Thymus (tissue), 11 donors: ENCODE data around the gene GDE1. TPM values are rescaled to one million over a fixed set of nuclear protein-coding genes. Genes with fewer than 3 reads are reported as not detected.
A peak's percentile ranks its signal among the peaks of the same experiment; 100 is the strongest.

Experiments
- DNase-seq, 9 donors: peaks; one replicate each; pipeline ENCODE4 v3.0.0-alpha.2; 2013; ENCODE audit warnings: low spot score in 9 of 9, low read depth in 6 of 9, missing footprints in 1 of 9
- H3K27ac ChIP-seq, 2 donors: one replicate each; pipeline ENCODE4 v1.5.1; 2013; ENCODE audit warnings: control low read depth in 1 of 2, low read depth in 1 of 2, low read length in 1 of 2, mild to moderate bottlenecking in 1 of 2, moderate library complexity in 1 of 2
- H3K27me3 ChIP-seq, 2 donors: one replicate each; pipeline ENCODE4 v1.5.1; 2013; ENCODE audit warnings: low read length in 1 of 2; ENCODE audit not compliant: control insufficient read depth in 2 of 2, insufficient read depth in 1 of 2
- H3K36me3 ChIP-seq, 2 donors: one replicate each; pipeline ENCODE4 v1.5.1; 2013; ENCODE audit warnings: low read length in 1 of 2, mild to moderate bottlenecking in 1 of 2, moderate library complexity in 1 of 2; ENCODE audit not compliant: control insufficient read depth in 2 of 2, insufficient read depth in 2 of 2
- H3K4me1 ChIP-seq, 2 donors: one replicate each; pipeline ENCODE4 v1.5.1; 2013; ENCODE audit warnings: low read length in 2 of 2; ENCODE audit not compliant: control insufficient read depth in 2 of 2, insufficient read depth in 2 of 2
- H3K4me3 ChIP-seq, 2 donors: one replicate each; pipeline ENCODE4 v1.5.1; 2013; ENCODE audit warnings: low read length in 2 of 2, control low read depth in 1 of 2, mild to moderate bottlenecking in 1 of 2
- H3K9me3 ChIP-seq, 2 donors: one replicate each; pipeline ENCODE4 v1.5.1; 2013; ENCODE audit warnings: low read length in 1 of 2, mild to moderate bottlenecking in 1 of 2; ENCODE audit not compliant: control insufficient read depth in 2 of 2, insufficient read depth in 1 of 2
- WGBS: extraction: QIAGEN DNeasy Blood & Tissue Kit; methylation state at CpG from one replicate; pipeline ENCODE4 v1.1.7; 2013; 5-methylcytosine and 5-hydroxymethylcytosine counted together
- polyA plus RNA-seq: library from polyadenylated mRNA; stranded (reverse); fragments of 200-250 nt; gene quantifications from one replicate; pipeline ENCODE4 v1.2.3, GENCODE V29; 2013
- total RNA-seq: library from RNA; stranded (reverse); fragments of 120-200 nt; gene quantifications from one replicate; pipeline ENCODE4 v1.2.4, GENCODE V29; 2013
- donor health status: healthy.

Gene GDE1
- total and polyA plus RNA-seq, 2 donors = 19.7 to 26.0 TPM

- H3K9me3 ChIP-seq = no peaks in the 10 kb centered on the region
- peaks cover 28 to 51% of the 10 kb centered on the region in 2 donors for H3K36me3 ChIP-seq
- WGBS = 98% methylated on average over 3 of the region's 3 CpGs
- H3K27me3 ChIP-seq = no peaks in the 10 kb centered on the region
- H3K4me1 ChIP-seq = no peaks in the 10 kb centered on the region
- DNase-seq = peak in 6 of 9 donors; percentile 31 to 74 (median 58)
- H3K27ac ChIP-seq = no peak overlapping the region
- H3K4me3 ChIP-seq = no peak overlapping the region
Observed at GRCh38 chr16:19502395-19503131, 19.3 kb downstream of the GDE1 start.

- WGBS = 96% methylated on average over 3 of the region's 3 CpGs
- no peaks in the 10 kb centered on the region for H3K27me3 ChIP-seq
- H3K36me3 ChIP-seq = peaks cover 24 to 36% of the 10 kb centered on the region in 2 donors
- H3K4me3 ChIP-seq = no peak overlapping the region
- no peaks in the 10 kb centered on the region for H3K9me3 ChIP-seq
- H3K4me1 ChIP-seq = no peaks in the 10 kb centered on the region
- no peak for DNase-seq
- H3K27ac ChIP-seq = no peak overlapping the region
Observed at GRCh38 chr16:19499481-19499880, 22.4 kb downstream of the GDE1 start.

GRCh38 chr16:19499006-19499405 lies 22.9 kb downstream of the GDE1 start:
- no peaks in the 10 kb centered on the region for H3K9me3 ChIP-seq
- no peaks in the 10 kb centered on the region for H3K4me1 ChIP-seq
- no peak for DNase-seq
- H3K27me3 ChIP-seq = no peaks in the 10 kb centered on the region
- no peak overlapping the region for H3K27ac ChIP-seq
- H3K36me3 ChIP-seq = peaks cover 20 to 32% of the 10 kb centered on the region in 2 donors
- WGBS = 81% methylated on average over 5 of the region's 5 CpGs
- no peak overlapping the region for H3K4me3 ChIP-seq

- no peak overlapping the region for H3K27ac ChIP-seq
- H3K9me3 ChIP-seq = no peaks in the 10 kb centered on the region
- no peaks in the 10 kb centered on the region for H3K4me1 ChIP-seq
- H3K4me3 ChIP-seq = no peak overlapping the region
- no peaks in the 10 kb centered on the region for H3K27me3 ChIP-seq
- 86% methylated on average over 5 of the region's 5 CpGs for WGBS
- H3K36me3 ChIP-seq = peaks cover 6 to 14% of the 10 kb centered on the region in 2 donors
- no peak for DNase-seq
Observed at GRCh38 chr16:19497176-19497575, 24.7 kb downstream of the GDE1 start.

GRCh38 chr16:19490619-19491018 lies 31.3 kb downstream of the GDE1 start:
- Histone ChIP-seq H3K27ac (no peak overlapping the region), H3K4me1 (no peaks in the 10 kb centered on the region), H3K27me3 (no peaks in the 10 kb centered on the region), H3K36me3 (no peaks in the 10 kb centered on the region), H3K4me3 (no peak overlapping the region), H3K9me3 (no peaks in the 10 kb centered on the region)
- no peak for DNase-seq
- 97% methylated on average over 1 of the region's 1 CpG for WGBS

- H3K36me3 ChIP-seq = no peaks in the 10 kb centered on the region
- H3K9me3 ChIP-seq = no peaks in the 10 kb centered on the region
- 86% methylated on average over 4 of the region's 4 CpGs for WGBS
- no peak overlapping the region for H3K4me3 ChIP-seq
- no peaks in the 10 kb centered on the region for H3K4me1 ChIP-seq
- DNase-seq = no peak
- H3K27me3 ChIP-seq = no peaks in the 10 kb centered on the region
- H3K27ac ChIP-seq = no peak overlapping the region
Observed at GRCh38 chr16:19488213-19488640, 33.7 kb downstream of the GDE1 start.

- H3K4me1 ChIP-seq = no peaks in the 10 kb centered on the region
- DNase-seq = no peak
- H3K36me3 ChIP-seq = no peaks in the 10 kb centered on the region
- no peaks in the 10 kb centered on the region for H3K9me3 ChIP-seq
- no peak overlapping the region for H3K27ac ChIP-seq
- WGBS = 95% methylated on average over 10 of the region's 10 CpGs
- H3K4me3 ChIP-seq = no peak overlapping the region
- H3K27me3 ChIP-seq = no peaks in the 10 kb centered on the region
Observed at GRCh38 chr16:19486750-19487325, 35.1 kb downstream of the GDE1 start.

GRCh38 chr16:19486051-19486450 lies 35.8 kb downstream of the GDE1 start:
- no peaks in the 10 kb centered on the region for H3K36me3 ChIP-seq
- H3K4me3 ChIP-seq = no peak overlapping the region
- no peaks in the 10 kb centered on the region for H3K4me1 ChIP-seq
- DNase-seq = no peak
- H3K27me3 ChIP-seq = no peaks in the 10 kb centered on the region
- no peak overlapping the region for H3K27ac ChIP-seq
- WGBS = 88% methylated on average over 4 of the region's 4 CpGs
- H3K9me3 ChIP-seq = no peaks in the 10 kb centered on the region

- 97% methylated on average over 5 of the region's 5 CpGs for WGBS
- Histone ChIP-seq H3K27ac (no peak overlapping the region), H3K27me3 (no peaks in the 10 kb centered on the region), H3K4me1 (no peaks in the 10 kb centered on the region), H3K9me3 (no peaks in the 10 kb centered on the region), H3K36me3 (no peaks in the 10 kb centered on the region), H3K4me3 (no peak overlapping the region)
- no peak for DNase-seq
Observed at GRCh38 chr16:19485611-19486010, 36.3 kb downstream of the GDE1 start.
